Fibroblast of peridontal ligament (primary cell): ENCODE results near the gene XRCC5.

Source experiments
- DNase-seq: peaks from one replicate; pipeline ENCODE4 v3.0.0-alpha.2; 2010; ENCODE audit errors: extremely low read depth

Gene XRCC5

DNA sequence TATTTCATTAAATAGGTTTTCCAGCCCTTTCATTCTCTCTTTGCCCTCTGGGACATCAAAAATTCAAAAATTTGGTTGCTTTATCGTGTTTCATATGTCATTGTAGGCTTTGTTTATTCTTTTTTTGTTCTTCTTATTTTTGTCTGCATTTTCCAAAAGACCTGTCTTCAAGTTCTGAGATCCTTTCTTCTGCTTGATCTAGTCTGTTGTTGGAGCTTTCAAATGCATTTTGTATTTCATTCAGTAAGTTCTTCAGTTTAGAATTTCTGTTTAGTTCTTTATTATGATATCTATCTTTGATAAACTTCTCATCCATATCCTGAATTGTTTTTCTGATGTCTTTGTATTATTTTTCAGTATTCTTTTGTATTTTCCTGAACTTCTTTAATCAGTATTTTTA, 123.6 kb downstream of the XRCC5 start:
- DNase-seq = no peak

DNA sequence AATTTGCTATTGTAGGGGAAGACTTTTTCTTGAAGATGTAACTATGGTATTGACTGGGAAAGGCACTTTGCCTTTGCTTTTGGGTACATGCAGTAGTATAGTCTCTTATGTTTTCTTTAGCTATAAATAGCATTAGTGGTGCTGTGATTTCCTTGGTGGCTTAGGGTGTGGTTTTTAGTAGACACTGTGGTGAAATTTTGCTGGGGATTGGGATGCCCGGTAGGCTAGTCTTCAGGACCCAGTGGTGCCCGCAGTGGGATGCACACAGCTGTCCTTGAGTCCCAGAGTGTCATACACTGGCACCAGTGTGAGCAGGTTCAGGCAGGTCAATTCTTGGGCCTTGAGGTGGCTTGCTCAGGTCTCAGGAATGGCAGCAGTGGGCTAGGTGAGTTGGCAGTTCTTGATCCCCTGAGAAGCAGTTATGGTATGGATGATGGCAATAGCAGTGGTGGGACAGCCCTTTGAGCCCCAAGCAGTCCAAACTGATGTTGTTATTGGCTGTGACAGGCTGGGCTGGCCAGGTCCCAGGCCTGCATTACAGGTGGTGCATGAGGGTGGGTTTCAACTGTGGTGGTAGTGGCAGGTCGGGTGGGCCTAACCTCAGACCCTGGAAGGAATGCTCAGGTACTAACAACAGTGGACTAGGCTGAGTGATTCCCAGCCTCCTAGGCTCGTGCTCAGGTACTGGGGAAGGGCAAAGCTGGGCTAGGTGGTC, 124.3 kb downstream of the XRCC5 start:
- DNase-seq = no peak

DNA sequence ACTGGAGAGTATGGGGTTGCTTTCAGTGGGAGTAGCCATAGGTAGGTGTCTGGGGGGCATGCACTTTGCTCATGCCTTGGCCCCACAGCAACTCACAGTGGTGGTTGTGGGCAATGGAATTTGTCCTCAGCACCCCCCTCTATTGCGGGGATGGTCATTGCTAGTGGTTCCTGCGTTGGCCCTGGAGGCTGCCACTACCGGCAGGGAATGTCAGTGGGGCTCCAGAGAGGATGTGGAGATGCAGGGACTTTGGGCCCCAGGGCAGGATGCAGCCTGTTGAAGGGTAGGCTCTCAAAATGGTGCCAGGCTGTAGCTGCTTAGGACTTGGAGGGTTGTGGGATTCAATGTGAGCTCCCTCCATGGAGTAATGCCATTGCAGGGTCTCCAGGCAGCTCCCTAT, 125.0 kb downstream of the XRCC5 start:
- no peak for DNase-seq

GRCh38 chr2:216235462-216235861, 126.3 kb downstream of the XRCC5 start:
- DNase-seq = no peak

DNA sequence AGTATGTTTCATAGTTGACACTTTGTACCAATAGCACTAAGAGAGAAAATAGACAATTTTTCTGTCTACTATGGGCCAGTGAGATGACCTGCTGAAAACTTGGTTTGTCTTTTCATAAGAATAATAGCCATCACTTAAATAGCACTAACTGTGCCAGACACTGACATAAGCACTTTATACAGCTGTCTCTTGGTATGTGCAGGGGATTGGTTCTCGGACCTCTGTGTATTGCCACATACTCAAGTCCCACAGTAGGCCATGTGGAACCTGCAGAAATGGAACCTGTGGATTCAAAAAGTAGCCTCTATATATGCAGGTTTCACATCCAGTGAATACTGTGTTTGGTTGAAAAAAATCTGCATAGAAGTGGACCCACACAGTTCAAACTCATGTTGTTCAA, 126.7 kb downstream of the XRCC5 start:
- DNase-seq = no peak

- DNase-seq = no peak
Measured at GRCh38 chr2:216236486-216236885, 127.3 kb downstream of the XRCC5 start.

GRCh38 chr2:216242365-216242764, 133.2 kb downstream of the XRCC5 start:
- DNase-seq = no peak

DNA sequence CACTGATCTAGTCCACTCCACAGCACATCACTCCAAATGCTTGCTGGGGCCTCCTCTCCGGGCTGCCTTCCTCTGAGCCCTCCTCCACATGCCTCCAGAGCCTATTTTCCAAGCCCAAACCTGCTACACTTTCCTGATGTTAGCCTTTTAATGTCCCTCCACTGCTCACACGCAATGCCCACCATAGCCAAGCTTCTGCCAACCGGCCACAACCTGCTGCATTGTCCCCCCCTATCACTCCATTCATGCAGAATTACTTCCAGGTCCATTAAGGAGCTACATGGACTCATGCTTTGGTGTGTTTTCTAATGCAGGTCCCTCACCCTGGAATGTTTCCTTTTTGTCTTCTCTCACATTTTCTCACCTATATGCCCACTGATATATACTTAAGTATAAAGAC, 133.9 kb downstream of the XRCC5 start:
- DNase-seq = no peak

GRCh38 chr2:216245391-216245975, 136.3 kb downstream of the XRCC5 start:
- DNase-seq = no peak

DNA sequence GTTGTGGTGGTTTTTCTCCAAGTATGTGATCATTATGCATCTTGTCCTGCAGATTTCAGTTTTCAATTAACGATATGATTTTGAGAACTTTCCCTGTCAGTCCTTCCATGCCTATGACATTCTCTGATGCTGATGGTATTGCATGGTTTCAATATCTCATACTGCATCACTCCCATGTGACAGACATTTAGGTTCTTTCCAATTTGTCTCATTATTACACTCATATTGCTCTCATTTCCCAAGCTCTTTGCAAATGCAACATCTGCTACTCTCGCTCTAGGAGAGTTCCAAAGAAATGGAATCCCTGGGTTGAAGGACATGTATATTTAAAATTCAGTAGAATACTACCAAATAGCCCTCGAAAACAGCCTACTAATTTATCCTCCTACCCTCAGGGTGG, 137.6 kb downstream of the XRCC5 start:
- DNase-seq = no peak
